Endothelial cell of umbilical vein (primary cell): Measurements from ENCODE around the gene PCID2.

Experiments used
- CTCF ChIP-seq, 2 donors: IDR thresholded peaks; 1 replicate in 1 of 2; 2 replicates in 1 of 2; pipeline ENCODE4 v1.5.1; 2011; ENCODE audit warnings: low read length in 2 of 2, mild to moderate bottlenecking in 2 of 2, moderate library complexity in 2 of 2, control low read depth in 1 of 2, inconsistent platforms in 1 of 2, low read depth in 1 of 2; ENCODE audit not compliant: insufficient read depth in 1 of 2; ENCODE audit errors: extremely low read depth in 1 of 2
- POLR2A ChIP-seq: IDR thresholded peaks from 2 replicates; pipeline ENCODE4 v1.6.1; 2012; ENCODE audit warnings: low read depth, mild to moderate bottlenecking, control low read depth, low read length
- TF ChIP-seq, protein P1 (sequence below): IDR thresholded peaks from 2 replicates; pipeline ENCODE4 v1.6.1; 2011; ENCODE audit not compliant: insufficient read depth, insufficient read length

DNA sequence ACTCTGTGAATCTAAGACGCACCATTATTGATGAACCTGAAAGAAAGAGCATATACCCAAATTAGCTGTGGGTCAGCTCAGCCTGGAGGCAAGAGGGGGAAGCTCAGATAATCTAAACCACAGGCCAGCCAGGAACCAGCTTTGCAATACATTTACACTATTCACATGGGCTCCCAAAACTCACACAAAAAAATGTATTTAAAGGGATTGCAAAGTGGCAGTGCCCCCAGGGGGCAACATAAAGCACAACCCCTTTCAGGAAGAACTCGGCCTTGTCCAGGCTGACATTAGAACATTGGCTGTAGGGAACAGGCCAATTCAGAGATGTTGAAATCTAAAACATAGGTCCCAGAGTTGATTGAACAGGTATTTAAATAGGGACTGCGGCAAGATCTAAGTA is 53.3 kb downstream of the PCID2 start:
- TF ChIP-seq, protein P1, sequence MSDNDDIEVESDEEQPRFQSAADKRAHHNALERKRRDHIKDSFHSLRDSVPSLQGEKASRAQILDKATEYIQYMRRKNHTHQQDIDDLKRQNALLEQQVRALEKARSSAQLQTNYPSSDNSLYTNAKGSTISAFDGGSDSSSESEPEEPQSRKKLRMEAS: no peak
- TF ChIP-seq CTCF (IDR thresholded peaks at IDR 0.05; ENCODE audit: extremely low read depth in 1 of 2, insufficient read depth in 1 of 2, low read depth in 1 of 2, low read length in 2 of 2): no peak
- TF ChIP-seq POLR2A: no peak
